NOMO-1 treated with dmso at 0.1 percent for 144 hours (cell line): ENCODE measurements around the gene TUT1.
A peak's percentile ranks its signal among the peaks of the same experiment; 100 is the strongest.

Experiments
- DNase-seq: peaks from one replicate; lab custom pipeline; 2025; ENCODE audit not compliant: unreplicated experiment; lab: John Stamatoyannopoulos, UW

TUT1 gene

GRCh38 chr11:62542750-62543567 is 48.4 kb downstream of the TUT1 start:
- DNase-seq = peak; percentile 80

DNA sequence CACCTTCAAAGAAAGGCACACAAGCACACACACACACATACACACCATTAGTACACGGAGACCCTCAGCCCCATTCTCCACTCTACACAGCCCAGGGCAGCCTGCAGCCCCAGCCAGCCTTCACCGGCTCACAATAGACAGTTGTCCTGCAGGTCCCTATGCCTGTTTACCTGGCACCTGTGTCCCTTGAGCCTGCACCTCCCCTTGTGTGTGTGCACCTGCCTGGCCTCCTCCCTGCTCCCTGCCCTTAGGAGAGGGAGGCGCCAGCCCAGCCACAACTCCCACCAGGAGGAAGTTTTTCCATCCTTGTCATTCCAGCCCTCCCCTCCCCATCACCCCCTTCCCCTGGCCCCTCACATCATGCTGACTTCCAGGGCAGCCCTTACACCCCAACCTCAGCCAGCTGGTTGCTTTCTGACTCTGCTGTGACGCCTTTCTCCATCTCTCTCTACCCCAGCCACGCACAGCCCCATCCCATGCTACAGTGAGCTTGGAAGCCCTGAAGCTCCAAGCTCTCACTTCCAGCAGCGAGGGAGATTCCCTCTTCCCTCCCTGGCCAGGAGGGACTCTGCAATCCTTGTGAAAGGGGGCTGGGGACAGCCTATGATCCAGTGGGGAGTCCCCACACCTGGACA is 49.1 kb downstream of the TUT1 start:
- no peak for DNase-seq

DNA sequence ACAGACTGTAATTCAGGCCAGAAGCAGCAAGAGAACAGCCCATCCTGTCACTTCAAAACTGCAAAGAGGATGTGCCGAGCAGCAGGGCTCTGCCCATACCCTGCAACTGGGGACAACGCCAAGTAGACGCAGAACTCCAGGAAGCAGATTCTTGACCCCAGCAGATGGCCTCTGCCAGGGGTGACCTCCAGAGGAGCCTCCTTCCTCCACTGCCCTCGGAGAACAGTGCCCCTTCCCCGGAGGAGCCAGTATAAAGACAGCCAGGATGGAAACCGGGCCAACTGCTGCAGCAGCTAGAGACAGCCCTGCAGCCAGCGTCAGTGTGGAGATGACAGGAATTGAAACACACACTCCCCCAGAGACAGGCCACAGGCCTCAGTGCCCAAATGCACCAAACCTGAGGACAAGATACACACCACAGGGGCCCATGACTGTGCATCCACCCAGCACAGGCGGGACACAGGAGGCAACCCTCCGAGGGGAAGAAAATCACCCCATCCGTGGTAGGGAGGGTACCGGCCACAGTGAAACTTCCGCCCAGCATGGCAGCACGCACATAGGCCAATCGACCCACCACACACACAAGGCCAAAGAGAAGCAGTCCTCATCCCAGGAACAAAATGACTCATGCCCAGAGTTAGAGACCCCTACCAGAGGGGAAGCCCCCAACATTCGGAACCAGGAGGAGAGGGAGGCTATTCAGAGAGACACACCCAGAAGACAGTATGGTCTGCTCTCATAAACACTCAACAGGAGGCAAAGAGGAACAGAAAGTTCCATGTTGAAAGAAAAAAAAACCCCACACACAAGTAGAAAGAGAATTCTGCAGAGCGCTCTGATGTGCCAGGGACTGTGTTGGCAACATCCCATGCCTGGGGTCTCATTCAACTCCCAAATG is 50.3 kb downstream of the TUT1 start:
- DNase-seq = peak; percentile 53

DNA sequence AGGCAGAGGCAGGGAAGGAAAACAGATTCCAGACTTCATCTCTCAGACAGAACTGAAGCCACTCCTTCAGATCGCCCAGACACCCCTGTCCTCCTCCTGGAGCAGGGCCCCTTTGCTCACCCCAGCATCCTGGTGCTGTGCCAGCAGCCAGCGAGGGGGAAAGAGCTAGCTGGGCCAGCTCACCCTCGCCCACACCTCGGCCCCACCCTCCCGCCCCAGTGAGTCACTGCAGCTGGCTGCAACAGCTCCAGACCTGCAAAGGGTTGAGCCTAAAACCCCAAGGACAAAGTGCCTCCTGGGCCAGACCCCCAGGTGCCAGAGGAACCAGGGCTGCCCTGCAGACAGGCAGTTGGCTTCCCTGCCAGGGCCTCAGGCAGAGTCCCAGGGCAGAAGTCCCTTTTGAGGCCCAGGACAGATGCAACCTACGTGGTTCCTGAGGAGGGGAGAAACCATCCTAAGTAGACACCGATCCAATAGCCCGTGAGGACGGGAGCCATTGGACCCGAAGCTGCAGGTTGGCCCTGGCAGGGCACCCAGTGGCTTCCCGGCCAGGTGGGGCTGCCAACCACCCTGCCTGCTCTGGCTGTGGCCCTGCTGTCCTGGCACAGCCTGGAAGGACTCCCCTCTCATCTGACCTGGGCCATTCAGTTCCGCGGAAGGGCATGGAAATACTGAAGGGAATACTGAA is 51.9 kb downstream of the TUT1 start:
- no peak for DNase-seq

- no peak for DNase-seq
These were observed 52.7 kb downstream of the TUT1 start for GRCh38 chr11:62538470-62539237.

- no peak for DNase-seq
These were observed 54.9 kb downstream of the TUT1 start for GRCh38 chr11:62536301-62536957.

GRCh38 chr11:62535802-62536201 is 55.5 kb downstream of the TUT1 start:
- DNase-seq = no peak

DNA sequence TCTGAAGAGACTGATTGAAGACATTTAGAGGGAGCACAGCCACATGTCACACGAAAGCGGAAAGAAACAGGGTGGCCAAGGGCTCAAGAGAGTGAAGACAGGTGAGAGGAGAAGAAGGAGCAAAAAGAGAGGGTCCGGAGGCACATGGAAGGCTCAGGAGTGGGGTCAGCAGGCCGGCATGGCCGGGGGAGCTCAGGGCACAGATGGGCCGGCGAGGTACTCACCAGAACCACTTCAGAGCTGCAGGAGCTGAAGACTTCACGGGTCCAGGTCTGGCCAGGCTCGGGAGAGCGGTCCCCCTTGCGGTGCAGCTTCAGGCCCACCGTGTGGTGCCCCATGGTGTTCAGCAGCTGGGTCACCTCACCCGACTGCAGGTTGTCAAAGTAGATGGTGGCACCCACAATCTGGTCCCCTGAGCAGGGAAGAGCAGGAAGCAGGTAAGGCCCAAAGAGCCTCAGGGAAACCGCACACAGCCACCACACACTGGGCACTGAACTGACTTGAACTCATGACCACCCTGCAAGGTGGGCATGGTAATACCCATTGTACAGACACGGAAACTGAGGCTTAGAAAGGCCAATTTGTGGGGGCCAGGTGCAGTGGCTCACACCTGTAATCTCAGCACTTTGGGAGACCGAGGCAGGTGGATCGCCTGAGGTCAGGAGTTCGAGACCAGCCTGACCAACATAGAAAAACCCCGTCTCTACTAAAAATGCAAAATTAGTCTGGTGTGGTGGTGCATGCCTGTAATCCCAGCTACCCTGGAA is 56.4 kb downstream of the TUT1 start:
- DNase-seq = no peak

DNA sequence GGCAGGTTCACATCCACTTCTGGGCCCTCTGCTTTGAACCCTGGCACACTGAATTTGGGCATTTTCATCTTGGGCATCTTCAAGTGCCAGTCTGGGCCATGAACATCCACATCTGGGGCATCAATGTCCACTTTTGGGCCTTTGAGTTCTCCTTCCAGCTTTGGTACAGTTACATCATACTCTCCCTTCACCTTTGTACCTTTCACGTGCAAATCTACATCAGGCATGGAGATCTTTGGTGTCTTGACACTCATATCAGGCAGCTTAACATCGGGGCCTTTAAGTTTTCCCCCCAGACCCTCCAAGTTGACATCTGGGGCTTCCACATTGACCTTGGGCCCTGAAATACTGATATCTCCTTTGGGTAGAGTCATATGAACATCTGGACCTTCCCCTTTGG is 59.2 kb downstream of the TUT1 start:
- no peak for DNase-seq
